Measurements from ENCODE around the gene SLC18B1. TPM values are rescaled to one million over a fixed set of nuclear protein-coding genes. Genes with fewer than 3 reads are reported as not detected.

The SLC18B1 gene
- total and polyA plus RNA-seq, 10 of the 15 experiments (the other 5 are each of a cell fraction or from before 2014, with no cell fraction given), result 3.5 to 11.8 (median 7.1) TPM

- TF ChIP-seq ATF3 (IDR thresholded peaks at IDR 0.05; ENCODE audit: borderline replicate concordance, extremely low read depth, low read depth, low read length), result no peak
- no peak for TF ChIP-seq BCL3 (IDR thresholded peaks at IDR 0.05; ENCODE audit: borderline replicate concordance, insufficient read depth, low read depth, low read length, poor library complexity, severe bottlenecking)
- no peak for TF ChIP-seq CBX3 (IDR thresholded peaks at IDR 0.05; ENCODE audit: borderline replicate concordance, low read depth)
- no peak for TF ChIP-seq TCF12 (IDR thresholded peaks at IDR 0.05; ENCODE audit: low read depth, low read length)
- no peak for TF ChIP-seq SUZ12 (IDR thresholded peaks at IDR 0.05; ENCODE audit: unreplicated experiment)
Measured at GRCh38 chr6:132731086-132731485, 67.4 kb downstream of the SLC18B1 start (continued).

- ChIA-PET RAD21 (ENCODE audit: unreplicated experiment) (no interaction called here), CTCF (interaction anchor here (1.1 kb wide), 1 partner anchor 68 kb away, joined by 3 read pairs; the partner anchor contains the start of gene SLC18B1), POLR2A (no interaction called here), SMC1A (ENCODE audit: uncharacterized antibody, unreplicated experiment) (interaction anchor here (2.1 kb wide), 1 partner anchor 10 kb away, joined by 7 read pairs; no protein-coding TSS in a partner anchor)
- no peaks in the 10 kb centered on the region for H4K20me1 ChIP-seq (ENCODE audit: control insufficient read depth, insufficient read depth)
- H3K27ac ChIP-seq (ENCODE audit: control insufficient read depth, insufficient read depth), result no peak overlapping the region
- no peaks in the 10 kb centered on the region for H3K36me3 ChIP-seq (ENCODE audit: control insufficient read depth in 2 of 2, insufficient read depth in 2 of 2, low read length in 1 of 2)
- in situ Hi-C loops (cut with MboI), result no loop called here
- 84% methylated on average over 3 of the region's 3 CpGs for WGBS (ENCODE audit: insufficient coverage, insufficient replicate concordance, low lambda C conversion rate, missing lambda C conversion rate)
- H3K79me2 ChIP-seq (ENCODE audit: control insufficient read depth, insufficient read depth, low read length), result no peaks in the 10 kb centered on the region
- intact Hi-C loops (cut with micrococcal nuclease; ENCODE audit: unreplicated experiment), result no loop called here
- peaks cover 7% of the 10 kb centered on the region; the same call in 1 of the 2 replicates for H3K4me1 ChIP-seq (ENCODE audit: control insufficient read depth, insufficient read depth, low read length)
- H3K9ac ChIP-seq (ENCODE audit: control insufficient read depth, insufficient read depth, low read length), result no peak overlapping the region
- ATAC-seq (no peak), FAIRE-seq (no peak), DNase-seq (ENCODE audit: low read depth, low spot score) (no peak)
- H2AFZ ChIP-seq (ENCODE audit: control insufficient read depth, low read depth, low read length), result no peak overlapping the region
- no peak overlapping the region for H3K4me2 ChIP-seq (ENCODE audit: control insufficient read depth, insufficient read depth)
- H3K27me3 ChIP-seq (replicated peaks in 1 of 2; ENCODE audit: control insufficient read depth in 2 of 2, insufficient read depth in 2 of 2, low read length in 1 of 2), result no peaks in the 10 kb centered on the region
- no peaks in the 10 kb centered on the region for H3K9me3 ChIP-seq (replicated peaks; ENCODE audit: control insufficient read depth, insufficient read depth, low read length)
- BruUV-seq (replicated peaks), result no TSS peak
- H3K4me3 ChIP-seq, result no peak overlapping the region
- TF ChIP-seq RAD21 (IDR thresholded peaks at IDR 0.05; ENCODE audit: insufficient read depth, low read depth, low read length) (no peak), POU2F2 (IDR thresholded peaks at IDR 0.05; ENCODE audit: borderline replicate concordance, low read depth, low read length) (no peak), EZH2 (IDR thresholded peaks at IDR 0.05; ENCODE audit: borderline replicate concordance, control insufficient read depth, low read depth, low read length) (no peak), ZNF207 (IDR thresholded peaks at IDR 0.05; ENCODE audit: borderline replicate concordance) (no peak), MLLT1 (IDR thresholded peaks at IDR 0.05) (no peak), RAD51 (IDR thresholded peaks at IDR 0.05) (no peak), RELB (IDR thresholded peaks at IDR 0.05; ENCODE audit: low read depth) (no peak), NBN (IDR thresholded peaks at IDR 0.05) (no peak)
- TF ChIP-seq, protein P1, sequence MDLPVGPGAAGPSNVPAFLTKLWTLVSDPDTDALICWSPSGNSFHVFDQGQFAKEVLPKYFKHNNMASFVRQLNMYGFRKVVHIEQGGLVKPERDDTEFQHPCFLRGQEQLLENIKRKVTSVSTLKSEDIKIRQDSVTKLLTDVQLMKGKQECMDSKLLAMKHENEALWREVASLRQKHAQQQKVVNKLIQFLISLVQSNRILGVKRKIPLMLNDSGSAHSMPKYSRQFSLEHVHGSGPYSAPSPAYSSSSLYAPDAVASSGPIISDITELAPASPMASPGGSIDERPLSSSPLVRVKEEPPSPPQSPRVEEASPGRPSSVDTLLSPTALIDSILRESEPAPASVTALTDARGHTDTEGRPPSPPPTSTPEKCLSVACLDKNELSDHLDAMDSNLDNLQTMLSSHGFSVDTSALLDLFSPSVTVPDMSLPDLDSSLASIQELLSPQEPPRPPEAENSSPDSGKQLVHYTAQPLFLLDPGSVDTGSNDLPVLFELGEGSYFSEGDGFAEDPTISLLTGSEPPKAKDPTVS (IDR thresholded peaks at IDR 0.05; ENCODE audit: low read depth, low read length), result no peak
- TF ChIP-seq, protein P2, sequence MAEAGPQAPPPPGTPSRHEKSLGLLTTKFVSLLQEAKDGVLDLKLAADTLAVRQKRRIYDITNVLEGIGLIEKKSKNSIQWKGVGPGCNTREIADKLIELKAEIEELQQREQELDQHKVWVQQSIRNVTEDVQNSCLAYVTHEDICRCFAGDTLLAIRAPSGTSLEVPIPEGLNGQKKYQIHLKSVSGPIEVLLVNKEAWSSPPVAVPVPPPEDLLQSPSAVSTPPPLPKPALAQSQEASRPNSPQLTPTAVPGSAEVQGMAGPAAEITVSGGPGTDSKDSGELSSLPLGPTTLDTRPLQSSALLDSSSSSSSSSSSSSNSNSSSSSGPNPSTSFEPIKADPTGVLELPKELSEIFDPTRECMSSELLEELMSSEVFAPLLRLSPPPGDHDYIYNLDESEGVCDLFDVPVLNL (IDR thresholded peaks at IDR 0.05; ENCODE audit: low read depth, low read length), result no peak
Measured at GRCh38 chr6:132730560-132730959, 67.9 kb downstream of the SLC18B1 start.

All from GM12878 (cell line).